HPDE6-E6E7 (cell line): Measurements from ENCODE around the gene PRKCZ.

Experiments used
- DNase-seq: peaks from one replicate; pipeline ENCODE4 v3.0.0; 2011; ENCODE audit warnings: missing footprints; ENCODE audit errors: extremely low spot score

PRKCZ gene

DNA sequence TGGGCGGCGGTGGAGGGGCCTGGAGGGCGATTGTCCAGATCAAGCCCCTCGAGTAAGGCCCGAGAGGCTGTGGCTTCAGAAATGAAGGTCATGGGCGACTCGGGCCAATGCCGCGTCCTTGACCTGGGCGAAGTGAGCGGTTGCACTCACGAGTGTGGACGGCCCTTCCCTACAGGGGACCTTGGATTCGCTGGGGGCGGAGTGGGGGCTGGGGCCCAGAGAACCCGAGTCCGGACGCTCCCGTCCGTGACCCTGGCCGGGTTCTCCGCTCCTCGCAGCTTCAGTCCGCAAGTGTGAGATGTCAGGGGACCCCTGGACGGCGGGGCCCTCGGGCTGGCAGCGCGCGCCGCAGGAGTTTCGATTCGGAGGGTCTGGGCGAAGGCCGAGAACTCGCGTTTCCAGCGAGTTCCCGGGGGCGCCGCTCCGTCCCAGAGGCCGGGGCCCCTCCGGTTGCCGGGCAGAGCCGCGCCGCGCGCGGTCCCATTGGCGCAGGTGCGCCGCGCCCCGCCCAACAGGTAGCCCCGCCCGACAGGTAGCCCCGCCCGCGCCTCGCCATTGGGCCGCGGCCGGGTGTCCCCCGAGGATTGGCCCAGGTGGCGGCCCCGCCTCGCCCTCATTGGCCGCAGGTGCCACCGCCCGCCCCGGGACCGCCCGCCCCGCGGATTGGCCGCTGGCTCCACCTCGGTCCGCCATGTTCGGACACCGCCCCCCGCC lies at the start of gene PRKCZ:
PRKCZ (plus strand) TSS at position 694 of the 714 bp plus-strand sequence. CDS start 220 bp downstream, outside the sequence.
- peak; percentile 93 for DNase-seq

- no peak for DNase-seq
Measured at GRCh38 chr1:2000432-2000831, 49.8 kb upstream of the PRKCZ start.

DNA sequence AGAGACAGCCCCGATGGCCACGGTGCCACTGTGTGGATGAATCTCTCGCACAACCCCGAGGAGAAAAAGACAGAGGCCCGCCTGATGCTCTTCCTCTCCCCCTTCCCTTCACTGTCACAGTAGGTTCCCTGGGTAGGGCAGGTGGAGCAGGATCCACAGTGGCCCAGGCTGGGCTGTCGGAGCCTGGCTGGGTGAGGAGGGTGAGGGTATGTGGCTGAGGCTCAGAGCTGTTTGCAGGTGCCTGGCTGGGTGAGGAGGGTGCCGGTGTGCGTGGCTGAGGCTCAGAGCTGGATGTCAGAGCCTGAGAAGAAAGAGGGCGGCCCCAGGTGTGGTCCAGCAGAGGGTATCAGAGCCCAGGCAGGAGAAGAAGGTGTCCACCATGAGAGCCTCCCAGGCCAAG lies 49.4 kb upstream of the PRKCZ start:
- no peak for DNase-seq

GRCh38 chr1:2001773-2002411 lies 48.3 kb upstream of the PRKCZ start:
- DNase-seq: peak; percentile 49

- DNase-seq: no peak
Measured at GRCh38 chr1:2003541-2004131, 46.6 kb upstream of the PRKCZ start, which contains the start of gene CFAP74. Gene CFAP74 (minus strand): TSS chr1:2003786. CDS start chr1:1990956, 12,830 bp downstream.

DNA sequence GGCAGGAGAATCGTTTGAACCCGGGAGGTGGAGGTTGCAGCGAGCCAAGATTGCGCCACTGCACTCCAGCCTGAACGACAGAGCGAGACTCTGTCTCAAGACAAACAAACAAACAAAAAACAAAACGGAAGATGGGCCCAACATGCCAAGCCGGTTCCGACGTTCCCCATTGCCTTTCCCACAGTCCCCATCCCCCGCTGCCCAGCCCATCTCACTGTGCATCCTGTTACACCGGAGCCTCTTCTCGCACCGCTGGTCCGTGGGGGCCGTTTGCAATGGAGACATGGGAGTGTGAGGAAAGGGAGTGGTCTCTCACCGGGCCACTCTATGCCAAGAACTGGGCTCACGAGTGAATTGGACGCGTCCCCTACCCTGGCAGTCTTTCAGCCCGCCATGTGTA lies 45.4 kb upstream of the PRKCZ start:
- no peak for DNase-seq

DNA sequence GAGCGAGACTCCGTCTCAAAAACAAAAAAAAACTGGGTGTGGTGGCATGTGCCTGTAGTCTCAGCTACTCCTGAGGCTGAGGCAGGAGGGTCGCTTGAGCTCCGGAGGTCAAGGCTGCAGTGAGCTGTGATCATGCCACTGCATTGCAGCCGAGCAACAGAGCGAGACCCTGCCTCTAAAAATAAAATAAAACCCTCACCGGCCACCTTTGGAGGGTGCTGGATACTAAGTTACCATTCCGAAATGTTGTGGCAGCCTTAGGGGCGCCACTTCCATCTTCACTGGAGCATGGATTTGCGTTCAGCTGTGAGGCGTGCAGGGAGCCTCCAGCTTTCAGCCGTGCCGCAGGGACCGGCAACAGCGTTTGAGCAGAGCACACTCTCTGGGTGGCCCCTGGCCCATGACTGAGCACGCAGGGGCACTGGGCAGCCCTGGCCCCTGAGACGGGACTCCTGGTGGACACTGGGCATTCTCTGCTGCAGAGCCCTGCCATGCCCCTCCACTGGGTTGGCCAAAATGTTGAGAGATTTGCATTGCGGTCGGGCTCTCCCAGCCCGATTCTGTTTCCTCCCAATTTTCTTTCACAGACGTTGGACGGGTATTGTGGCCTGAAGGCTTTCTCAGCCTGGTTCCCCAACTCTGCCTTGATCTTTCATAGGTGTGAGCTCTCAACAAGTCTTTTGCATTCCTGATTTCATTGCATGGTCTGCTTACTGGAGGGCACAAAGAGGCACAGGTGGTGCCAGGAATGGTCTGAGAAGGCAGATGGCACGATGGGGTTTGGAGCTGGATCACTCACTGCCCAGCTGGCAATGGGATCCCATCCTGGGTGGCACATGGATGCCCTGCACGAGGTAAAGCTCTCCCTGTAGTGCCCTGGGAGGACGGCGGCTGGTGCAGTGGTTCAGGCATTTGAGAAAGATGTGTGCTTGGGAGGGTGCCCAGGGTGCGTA lies 40.8 kb upstream of the PRKCZ start:
- DNase-seq: no peak

DNA sequence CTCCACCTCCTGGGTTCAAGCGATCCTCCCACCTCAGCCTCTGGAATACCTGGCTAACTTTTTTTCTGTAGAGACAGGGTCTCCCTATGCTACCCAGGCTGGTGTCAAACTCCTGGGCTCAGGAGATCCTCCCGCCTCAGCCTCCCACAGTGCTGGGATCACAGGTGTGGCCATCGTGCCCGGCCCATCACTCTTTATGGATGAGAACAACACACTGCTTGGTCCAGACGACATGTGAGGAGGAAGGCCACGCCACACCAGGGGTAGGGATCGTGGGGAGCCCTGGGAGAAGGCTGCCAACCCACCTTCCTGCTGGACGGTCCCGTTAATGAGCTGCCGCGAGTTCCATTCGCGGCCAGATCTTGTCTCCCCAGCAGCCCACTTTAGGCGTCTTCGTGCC lies 36.0 kb upstream of the PRKCZ start:
- DNase-seq: no peak

DNA sequence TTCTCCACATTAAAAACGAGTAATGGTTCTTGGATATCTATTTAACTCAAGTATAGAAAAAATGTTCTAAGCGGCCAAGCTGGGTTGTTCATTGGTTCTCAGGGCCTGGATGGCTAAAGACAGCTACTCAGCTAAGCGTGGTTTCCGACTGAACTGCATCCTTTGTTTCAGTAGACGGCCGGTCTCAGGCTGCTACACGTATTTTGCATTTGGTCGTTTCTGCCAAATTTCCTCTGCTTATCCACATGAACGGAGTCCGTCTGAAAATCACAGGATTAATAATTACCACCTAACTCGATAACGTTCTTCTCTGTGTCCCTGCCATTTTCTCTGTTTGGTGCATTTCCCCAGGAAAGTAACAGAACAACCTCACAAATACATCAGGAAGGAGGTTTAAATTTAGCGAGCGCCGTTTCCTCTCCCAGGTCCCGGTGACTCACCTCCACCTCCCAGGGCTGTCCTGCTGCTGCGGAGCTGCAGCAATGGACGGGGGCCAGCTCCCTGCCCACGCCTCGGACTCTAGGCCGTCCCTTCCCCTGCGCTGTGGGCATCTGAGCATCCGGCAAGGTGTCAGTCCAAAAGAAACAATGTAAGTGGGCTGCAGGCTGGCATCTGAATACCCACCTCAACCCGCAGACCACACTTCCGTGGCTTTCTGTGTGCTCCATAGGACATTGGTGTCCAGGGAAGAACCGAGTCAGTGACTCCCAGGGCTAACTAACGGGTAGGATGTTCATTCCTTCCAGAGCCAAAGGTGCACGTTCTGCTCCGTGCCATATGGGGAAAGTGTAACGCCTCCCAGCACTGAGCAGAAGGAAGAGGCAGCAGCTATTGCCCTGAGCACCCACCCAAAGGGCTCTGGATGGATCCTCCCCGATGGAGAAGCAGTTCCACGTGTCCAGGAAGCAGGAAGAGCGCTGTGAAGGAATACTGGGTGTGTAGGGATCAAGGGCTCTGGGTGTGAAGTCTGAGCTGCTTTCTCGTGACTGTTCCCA lies 35.2 kb upstream of the PRKCZ start:
- peak; percentile 48 for DNase-seq

DNA sequence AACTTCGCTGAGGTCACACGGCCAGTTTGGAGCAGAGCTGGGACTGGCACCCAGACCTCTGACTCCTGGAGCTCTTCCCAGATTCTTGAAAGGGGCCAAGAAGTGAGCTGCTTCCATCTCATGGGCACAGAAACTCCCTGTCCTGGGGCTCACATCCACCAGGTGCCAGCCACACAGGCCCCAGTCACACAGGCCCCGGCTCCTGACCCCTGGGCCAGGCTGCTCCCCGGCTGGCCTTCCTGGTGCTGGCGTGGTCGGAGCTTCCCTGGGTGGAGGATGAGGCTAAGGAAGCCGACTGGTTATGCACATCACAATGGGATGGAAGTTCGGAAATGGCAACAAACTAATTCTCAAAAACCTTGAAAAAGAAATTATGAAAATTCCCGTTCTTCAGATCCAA lies 34.1 kb upstream of the PRKCZ start:
- DNase-seq: no peak

DNA sequence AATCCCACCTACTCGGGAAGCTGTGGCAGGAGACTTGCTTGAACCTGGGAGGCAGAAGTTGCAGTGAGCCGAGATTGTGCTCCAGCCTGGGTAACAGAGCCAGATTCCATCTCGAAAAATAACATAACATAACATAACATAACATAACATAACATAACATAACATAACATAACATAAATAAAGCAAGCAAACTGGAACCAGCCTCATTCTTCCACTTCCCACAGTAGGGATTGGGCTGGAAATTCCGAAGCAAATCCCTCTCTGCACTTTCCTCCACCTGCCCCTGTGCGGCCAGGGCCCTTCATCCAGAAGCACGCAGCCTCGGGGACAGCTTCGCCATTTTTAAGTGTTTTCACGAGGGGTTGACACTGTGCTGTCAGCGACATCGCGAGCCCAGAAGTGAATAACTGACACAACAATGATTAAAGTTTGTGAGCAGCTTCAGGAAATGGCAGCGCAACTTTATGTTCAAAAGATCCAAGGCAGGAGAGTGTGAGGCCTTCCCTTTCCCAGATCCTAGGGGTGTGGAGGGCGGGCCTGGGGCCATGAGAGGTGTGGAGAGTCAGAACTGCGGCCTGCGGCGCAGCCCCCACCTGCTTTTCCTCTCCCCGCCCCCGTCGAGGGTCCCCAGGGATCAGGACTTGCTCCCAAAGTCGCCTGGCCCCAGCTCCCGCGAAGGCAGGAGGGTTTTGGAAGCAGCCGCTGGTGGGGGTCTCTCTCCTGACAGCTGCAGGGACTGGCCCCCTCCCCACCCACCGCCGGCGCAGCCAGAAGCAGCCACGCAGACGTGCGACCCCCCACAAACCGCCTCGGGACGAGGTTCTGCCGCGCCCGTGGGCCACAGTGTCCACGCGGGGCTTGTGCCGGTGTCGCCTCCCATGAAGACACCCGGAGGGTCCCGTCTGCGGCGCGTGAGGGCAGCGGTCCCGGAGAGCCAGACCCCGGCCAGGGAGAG lies 31.7 kb upstream of the PRKCZ start:
- no peak for DNase-seq

GRCh38 chr1:2019172-2019543 lies 31.1 kb upstream of the PRKCZ start, which contains the start of gene GABRD:
Gene GABRD (plus strand): TSS chr1:2019345. CDS start chr1:2019424, 79 bp downstream.
- no peak for DNase-seq

GRCh38 chr1:2019571-2020309 lies 30.5 kb upstream of the PRKCZ start:
- no peak for DNase-seq

DNA sequence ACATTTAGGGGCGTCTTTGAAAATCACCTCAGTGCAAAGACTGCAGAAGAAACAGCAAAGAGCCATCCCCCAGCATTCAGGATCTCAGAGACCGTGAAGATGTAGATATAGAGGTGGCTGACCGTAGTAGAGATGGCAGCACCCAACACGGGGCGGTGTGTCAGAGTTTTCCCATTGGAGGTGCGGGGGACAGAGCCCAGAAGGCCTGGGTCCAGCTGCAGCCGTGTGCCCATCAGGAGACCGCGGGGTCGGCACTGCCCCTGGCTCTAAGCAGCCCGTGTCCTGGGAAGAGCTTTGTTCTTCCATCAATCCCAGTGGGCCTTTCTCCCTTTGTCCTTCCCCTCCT lies 29.9 kb upstream of the PRKCZ start:
- DNase-seq: no peak

GRCh38 chr1:2021550-2021949 lies 28.7 kb upstream of the PRKCZ start:
- DNase-seq: no peak

- DNase-seq: no peak
Measured at GRCh38 chr1:2022063-2022770, 28.0 kb upstream of the PRKCZ start.

GRCh38 chr1:2023187-2023586 lies 27.0 kb upstream of the PRKCZ start:
- no peak for DNase-seq

DNA sequence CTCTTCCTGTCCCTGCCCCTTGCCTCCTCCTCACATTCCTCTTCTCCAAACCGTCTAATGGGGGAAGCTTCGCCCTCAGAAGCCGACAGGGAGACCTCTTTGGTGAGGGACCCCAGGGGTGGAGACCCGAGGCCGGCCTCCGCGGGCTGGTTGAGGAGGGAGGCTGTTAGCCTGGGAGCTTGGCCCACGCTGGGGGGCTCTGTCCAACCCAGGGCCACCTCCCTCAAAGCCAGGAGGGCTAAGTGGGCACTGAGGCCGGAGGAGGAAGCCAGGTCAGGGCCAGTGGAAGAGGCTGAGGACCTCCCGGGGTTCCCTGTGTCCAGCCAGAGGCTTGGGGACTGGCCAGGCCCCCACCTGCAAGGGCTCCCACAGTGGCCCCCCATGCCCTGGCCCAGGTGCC lies 25.8 kb upstream of the PRKCZ start:
- DNase-seq: no peak
